ENCODE data around the gene TMEM151A.

DNA sequence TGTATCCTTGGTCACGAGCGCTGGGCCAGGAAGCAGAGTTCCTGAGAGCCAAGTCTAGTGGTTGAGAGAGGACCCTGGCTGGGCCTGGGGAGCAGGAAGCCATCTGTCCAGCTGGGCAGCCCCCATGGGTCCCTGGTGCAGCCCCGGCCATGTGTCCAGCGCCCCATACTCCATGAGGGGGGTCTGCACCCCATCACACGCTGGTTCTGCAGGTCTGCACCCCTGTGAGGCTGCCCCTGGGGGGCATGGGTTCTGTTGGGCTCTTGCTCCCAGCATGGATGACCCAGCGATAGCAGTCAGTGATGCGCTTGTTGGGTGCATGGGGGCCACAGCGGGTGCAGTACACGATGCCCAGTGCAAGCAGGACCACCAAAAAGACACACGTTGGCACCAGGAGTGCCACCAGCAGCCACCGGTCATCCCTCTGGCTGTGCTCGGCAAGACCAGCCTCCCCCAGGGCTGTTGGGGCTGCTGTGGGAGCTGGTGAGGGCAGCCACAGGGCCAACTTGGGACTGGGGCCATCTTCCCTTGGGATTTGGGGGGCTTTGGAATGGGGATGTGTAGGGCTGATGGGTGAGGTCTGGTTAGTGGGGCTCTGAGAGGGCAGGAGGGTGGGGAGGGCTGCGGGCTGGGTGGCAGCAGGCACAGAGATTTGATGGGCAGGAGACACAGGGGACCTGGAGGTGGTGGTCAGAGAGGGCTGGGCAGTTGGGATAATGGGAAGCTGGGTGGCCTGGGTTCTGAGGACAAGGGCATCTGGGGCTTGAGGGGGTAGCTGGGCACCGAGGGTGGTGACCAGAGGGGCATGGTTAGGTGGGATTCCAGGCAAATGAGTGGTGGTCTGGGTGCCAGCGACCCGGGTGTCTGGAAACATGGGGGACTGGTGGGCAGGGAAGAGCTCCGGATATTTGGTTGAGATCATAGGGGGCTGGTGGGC lies 23.1 kb downstream of the TMEM151A start:
- TF ChIP-seq, protein P1, sequence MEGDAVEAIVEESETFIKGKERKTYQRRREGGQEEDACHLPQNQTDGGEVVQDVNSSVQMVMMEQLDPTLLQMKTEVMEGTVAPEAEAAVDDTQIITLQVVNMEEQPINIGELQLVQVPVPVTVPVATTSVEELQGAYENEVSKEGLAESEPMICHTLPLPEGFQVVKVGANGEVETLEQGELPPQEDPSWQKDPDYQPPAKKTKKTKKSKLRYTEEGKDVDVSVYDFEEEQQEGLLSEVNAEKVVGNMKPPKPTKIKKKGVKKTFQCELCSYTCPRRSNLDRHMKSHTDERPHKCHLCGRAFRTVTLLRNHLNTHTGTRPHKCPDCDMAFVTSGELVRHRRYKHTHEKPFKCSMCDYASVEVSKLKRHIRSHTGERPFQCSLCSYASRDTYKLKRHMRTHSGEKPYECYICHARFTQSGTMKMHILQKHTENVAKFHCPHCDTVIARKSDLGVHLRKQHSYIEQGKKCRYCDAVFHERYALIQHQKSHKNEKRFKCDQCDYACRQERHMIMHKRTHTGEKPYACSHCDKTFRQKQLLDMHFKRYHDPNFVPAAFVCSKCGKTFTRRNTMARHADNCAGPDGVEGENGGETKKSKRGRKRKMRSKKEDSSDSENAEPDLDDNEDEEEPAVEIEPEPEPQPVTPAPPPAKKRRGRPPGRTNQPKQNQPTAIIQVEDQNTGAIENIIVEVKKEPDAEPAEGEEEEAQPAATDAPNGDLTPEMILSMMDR (conservative IDR thresholded peaks at IDR 0.05; ENCODE audit: low read depth in 2 of 2), result no peak
- TF ChIP-seq EZH2 (IDR thresholded peaks at IDR 0.05; ENCODE audit: low read depth, unreplicated experiment) (no peak), POLR2AphosphoS5 (IDR thresholded peaks at IDR 0.05; ENCODE audit: low read depth) (no peak), REST (IDR thresholded peaks at IDR 0.05; ENCODE audit: unreplicated experiment) (no peak)
